GM21723 (cell line): ENCODE data around the gene RCL1.

Experiments used
- ATAC-seq: cut with Tn5 transposase; IDR thresholded peaks from one replicate; pipeline ENCODE4 v1.9.1; 2021; ENCODE audit warnings: mild to moderate bottlenecking, moderate library complexity; ENCODE audit not compliant: unreplicated experiment

The RCL1 gene

DNA sequence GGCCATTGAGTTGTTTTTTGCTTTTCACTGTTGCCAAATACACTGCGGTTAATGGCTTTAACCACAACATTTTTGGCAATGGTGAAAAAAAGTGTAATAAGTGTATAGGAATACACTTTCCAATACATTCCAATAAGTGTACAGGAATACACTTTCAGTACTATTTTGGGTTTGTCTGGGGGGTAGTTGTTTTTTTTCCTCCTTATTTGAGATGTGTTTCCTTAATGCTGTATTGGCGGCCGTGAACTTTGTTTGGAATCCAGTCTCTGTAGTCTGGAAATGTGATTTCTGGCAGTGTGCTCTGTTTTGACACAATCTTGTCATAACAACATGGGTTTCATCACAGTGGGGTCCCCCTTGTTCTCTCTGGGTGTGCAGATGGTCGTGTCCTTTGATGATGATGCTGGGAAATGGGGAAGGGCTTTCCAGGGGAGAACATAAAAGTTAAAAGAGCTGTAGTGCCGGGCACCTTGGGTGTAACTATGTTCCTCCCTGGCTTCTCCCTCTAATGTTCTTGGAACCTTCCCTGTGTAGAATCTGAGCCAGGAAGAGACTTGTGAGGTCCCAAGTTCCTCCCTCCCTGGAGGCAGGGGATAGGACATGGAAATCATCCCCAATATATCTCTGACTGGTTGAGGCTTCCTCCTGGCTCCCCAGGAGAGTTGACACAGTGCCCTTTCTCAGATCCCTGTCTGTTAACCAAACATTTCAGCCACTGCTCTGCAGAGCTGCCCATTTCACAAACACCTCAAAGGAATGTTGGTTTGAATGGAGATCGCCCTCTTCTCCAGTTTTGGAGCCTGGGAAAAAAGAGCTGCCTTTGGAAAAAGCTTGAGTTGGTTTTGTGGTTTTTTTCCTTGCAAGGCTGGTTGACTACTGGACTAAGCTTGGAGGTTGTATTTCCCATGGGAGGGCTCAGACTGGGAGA, 44.8 kb downstream of the RCL1 start:
- ATAC-seq, result no peak

DNA sequence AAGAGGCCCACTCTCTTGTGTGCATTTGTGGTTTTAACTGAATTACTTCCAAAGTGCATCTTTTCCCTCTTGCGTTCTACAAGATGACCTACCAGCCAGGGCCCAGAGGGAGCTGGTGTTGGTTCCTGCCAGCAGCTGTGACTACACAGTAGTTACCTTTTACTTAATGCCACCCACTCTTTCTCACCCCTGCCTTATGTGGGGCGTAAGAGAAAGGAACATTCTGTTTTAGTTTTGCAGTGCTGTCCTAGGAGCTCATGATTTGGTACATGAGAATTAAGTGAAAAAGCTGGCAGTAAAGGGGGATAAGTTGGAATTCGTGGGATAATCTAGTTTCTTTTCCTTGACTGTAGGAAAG, 45.4 kb downstream of the RCL1 start:
- no peak for ATAC-seq

DNA sequence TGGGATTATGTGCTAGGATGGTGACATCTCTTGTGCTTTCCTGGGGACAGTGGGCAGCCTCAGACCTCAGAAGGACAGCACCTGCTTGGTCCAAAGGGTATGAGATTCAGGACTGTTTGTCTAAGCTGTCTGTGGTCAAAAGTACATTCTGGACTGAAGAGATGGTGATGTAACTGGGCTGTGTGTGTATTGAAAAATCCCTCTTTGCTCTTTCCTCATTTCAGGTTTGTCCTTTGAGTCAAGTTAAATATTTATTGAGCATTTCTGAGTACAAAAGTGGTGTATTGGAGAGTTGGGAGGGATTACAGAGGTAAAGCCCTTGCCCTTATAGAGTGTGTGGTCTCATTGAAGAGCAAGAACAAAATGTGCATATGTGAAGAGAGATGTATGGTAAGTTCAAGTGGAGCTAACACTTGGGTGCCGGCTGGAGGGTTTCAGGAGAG, 46.7 kb downstream of the RCL1 start:
- no peak for ATAC-seq

DNA sequence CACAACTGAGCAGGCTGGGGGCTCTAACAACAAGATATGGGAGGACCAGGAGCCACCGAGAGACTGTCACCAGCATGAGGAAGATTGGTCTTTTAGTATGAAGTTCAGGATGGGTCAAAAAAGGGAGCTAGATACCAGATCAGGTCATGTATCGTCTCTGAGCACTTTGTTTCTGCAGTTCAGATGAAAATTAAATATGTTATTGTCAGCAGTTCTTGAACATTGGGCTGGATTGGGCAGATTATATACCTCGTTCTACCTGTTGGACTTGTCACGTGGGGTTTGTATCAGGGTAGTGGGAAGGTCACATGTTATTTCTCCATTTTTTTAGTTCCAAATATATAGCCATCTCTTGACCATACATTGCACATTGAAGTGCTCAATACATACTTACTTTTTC, 47.3 kb downstream of the RCL1 start:
- ATAC-seq, result no peak

DNA sequence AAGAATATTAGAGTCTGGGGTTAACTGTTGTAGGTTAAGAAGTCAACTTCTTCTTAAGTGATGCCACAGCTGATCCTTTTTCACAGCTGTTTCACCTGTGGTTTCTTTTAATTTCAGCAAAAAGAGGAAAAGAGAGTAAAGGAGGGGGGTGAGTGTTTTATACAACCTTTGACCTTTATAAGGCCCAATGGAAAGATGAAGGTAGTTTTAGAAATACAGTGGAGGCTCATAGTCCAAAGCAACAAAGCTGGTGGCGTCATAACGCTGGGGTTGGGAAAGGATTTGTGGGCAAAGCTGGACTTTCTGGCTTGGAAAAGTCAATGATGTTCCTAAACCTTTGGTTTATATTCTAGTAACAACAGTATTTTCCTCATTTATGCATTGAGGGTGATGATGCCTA, 49.5 kb downstream of the RCL1 start:
- no peak for ATAC-seq

DNA sequence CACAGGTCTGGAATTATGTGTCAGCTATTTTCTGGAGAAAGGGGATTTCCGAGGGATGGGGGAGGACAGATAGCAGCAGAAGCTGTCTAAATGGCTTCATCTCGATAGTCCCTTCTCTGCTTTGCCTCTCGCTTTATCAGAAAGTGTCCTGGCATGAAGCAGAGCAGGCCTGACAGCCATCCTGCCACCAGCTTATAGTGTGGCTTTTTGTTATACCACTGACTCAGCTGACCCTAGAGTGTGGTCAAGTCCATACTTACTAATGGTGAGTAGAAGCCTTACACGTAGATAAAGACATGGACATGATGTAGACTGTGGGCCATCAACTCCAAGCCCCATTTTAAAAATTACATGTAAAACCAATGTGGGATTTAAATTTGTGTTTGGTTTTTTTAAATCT, 50.0 kb downstream of the RCL1 start:
- ATAC-seq, result no peak

DNA sequence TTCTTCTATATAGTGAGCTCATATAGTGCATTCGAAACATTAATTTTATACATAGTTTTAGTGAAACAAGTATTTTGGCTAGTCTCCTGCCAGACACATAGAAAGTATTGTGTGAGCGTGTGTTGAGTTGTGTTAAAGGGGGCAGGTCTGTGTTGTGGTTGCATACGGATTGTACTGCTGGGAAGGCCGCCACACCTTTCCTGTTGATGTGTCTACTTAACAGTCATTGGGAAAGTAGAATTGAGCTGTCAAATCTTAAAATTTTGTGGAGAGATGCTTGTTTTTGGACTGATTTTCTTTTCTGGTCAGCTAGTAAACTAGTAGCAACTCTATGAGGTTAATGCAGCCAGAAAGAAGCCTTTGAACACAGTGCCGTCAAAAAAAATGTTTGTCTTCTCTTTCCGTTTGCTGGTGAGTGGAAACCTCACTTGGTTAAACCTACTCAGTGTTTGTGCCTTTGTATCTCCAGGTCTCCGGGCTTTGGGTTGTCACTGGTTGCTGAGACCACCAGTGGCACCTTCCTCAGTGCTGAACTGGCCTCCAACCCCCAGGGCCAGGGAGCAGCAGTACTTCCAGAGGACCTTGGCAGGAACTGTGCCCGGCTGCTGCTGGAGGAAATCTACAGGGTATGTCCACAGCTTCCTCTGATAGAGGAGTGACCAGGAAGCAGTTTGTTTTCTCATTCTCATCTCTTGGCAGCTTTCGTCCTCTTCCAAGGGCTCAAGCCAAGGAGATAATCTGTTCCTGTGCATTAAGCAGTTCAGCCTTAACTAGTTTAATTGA, 51.5 kb downstream of the RCL1 start:
- no peak for ATAC-seq

DNA sequence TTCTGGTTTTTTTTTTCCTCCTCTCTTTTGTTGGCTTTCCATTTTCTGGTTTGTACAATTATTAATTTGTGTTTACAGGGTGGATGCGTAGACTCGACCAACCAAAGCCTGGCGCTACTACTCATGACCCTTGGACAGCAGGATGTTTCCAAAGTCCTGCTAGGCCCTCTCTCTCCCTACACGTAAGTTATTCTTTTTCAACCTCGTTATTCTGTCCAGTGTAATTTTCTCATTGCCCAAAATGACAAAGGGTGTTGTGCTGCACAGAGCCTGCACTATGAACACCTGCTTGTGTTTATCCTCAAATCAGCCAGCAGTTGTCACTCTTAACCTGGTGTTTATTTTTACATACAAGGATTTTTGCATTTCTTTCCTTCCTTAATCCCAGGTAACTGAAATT, 56.6 kb downstream of the RCL1 start:
- no peak for ATAC-seq

DNA sequence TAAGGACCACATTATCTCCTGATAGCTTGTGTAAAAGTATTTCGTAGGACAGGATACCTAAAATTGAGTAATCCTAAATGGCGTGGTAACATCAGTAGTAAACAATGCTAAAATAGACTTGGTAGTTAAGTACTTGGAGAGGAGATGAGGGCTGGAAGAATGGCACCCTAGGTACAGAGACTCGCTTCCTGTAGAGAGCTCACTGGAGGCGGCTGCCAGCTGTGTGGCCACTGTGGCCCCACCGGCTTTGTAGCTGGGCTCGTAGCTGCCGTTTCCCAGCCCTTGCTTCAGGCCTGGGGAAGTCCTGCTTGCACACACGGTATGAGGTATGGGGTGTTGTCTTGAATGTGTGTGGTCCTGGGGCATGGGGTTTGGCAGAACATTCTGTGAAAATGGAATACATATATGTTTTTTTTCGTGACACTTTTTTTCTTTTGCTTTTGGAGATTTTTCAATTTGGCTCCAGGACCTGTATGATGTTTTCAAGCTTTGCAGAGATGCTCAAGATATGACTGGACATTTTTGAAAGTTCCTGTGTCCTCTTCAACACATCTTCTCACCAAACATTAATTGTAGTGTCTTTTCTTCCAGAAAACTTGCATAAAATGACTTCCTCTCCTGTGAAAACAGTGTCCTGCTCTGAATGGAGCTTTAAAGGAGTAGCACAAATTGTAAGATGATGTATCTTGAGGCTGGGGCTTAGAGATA, 58.0 kb downstream of the RCL1 start:
- ATAC-seq, result no peak

DNA sequence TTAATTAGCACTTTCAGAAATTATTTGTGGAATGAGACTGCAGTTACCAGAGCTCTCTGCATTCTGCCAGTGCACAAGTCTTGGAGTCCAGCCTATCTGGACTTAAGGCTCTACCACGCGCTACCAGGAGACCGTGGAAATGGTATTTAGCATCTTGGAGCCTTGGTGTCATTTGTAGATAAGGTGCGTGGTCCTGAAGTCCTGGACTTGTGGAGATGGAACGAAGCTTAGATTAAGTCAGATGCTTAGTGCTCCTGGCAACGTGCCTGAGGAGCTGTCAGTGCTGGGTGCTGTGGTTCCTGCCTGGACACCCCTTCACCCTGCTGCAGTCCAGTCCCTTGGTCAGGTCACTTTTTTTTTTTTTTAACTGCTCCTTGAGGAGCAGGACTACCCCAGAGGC, 59.7 kb downstream of the RCL1 start:
- ATAC-seq, result no peak

DNA sequence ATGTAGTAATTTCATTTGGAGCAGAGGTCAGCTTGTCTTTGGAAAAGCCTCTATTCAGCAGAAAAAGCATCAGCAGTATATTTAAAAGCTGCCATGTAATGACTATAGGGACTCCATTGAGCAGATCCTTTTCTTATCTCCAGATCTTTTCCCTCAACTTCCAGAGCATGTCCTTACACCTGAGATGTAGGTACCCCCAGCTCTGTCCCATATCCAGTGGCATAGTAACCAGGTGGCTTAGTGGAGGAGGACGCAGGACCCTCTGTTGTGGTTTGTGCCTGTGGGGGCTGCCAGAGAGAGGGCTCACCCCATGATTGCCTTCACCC, 61.5 kb downstream of the RCL1 start:
- no peak for ATAC-seq

DNA sequence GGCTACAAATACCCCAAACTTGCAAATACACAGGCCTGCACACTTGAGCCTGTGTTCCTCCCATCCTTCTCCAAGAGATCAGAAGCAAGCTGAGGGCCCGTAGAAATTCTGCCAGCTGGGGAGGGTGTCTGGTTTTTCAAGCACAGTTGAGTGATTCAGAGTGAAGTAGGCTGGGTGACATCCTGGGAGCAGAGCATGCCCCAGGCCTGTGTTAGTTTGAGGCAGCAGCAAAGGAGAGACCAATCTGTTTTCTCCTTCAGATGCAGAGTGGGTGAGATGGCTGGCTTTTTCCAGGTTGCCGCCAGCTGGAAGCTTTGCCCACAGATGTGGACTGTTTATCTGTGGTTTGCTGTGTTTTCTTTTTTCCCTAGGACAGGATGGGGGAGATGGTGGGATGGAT, 63.1 kb downstream of the RCL1 start:
- ATAC-seq, result no peak

DNA sequence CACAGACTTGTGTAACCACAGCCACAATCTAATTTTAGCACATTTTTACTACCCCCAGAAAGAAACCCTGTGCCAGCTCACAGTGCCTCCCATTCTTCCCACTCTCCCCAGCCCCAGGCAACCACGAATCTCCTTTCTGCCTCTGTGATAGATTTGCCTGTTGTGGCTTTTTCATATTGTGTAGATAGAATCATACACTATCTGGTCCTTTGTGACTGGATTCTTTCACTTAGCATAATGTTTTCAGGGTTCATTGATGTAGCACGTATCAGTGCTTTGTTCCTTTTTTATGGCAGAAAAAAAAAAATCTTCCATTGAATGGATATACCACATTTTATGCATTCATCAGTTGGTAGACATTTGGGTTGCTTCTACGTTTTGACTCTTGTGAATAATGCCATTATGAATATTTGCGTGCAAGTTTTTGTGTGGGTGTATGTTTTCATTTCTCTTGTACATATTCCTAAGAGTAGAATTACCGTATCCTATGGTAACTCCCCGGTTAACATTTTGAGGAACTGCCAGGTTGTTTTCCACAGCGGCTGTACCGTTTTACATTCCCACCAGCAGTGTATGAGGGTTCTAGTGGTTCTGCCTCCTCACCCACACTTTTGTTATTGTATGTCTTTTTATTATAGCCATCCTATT, 64.5 kb downstream of the RCL1 start:
- no peak for ATAC-seq

DNA sequence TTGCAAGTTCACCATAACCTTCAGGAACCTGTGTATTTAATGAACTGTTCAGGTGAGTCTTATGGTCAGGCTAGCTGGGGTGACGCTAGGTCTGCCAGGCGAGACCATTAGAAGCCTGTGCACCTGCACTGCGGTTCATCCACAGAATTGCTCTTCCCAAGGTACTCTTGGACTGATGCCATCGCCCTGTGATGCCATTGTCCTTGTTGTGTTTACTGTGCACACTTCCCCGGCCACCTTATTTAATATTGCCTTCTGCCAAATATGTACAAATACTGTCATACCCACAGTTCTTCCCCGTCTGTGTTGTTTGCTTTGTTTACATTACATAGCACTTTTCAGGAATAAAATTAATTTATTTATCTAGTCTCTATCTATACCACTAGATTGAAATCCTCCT, 66.3 kb downstream of the RCL1 start:
- no peak for ATAC-seq

DNA sequence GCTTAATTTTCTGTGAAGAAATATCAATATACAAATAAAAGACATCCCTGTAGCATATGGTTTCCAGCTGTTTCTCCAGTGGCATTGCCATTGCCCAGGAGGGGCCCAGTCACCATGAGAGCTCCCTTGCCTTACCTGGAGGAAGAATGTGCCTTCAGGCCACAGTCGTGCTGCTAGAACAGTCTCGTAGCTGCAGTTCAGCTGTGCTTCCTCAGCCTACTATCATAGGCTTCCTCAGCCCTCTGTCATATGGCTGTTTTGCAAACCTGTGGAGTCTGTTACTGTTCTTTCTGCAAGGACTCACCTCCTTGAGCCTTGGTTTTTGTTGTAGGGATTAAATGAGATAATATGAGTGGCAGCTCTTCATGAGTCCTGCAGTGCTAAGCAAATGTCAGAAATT, 67.6 kb downstream of the RCL1 start:
- ATAC-seq, result no peak

DNA sequence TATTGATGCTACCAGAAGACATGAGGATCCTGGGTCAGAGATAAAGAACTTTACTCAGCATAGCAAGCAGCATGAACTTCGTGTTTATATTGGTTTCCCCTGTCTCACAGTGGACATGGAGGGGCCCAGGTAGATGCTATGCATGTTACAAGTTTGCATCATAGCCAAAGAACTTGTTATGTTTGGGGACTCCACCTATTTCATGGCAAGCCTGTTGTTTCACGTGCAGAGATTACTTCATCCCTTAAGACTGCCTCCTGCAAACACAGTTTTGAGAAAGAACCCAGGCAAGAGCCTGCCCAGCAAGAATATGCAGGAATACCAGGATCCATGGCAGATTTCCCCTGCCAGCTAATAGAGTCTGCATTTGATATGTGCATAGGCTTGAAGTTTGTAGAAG, 68.4 kb downstream of the RCL1 start:
- ATAC-seq, result no peak

DNA sequence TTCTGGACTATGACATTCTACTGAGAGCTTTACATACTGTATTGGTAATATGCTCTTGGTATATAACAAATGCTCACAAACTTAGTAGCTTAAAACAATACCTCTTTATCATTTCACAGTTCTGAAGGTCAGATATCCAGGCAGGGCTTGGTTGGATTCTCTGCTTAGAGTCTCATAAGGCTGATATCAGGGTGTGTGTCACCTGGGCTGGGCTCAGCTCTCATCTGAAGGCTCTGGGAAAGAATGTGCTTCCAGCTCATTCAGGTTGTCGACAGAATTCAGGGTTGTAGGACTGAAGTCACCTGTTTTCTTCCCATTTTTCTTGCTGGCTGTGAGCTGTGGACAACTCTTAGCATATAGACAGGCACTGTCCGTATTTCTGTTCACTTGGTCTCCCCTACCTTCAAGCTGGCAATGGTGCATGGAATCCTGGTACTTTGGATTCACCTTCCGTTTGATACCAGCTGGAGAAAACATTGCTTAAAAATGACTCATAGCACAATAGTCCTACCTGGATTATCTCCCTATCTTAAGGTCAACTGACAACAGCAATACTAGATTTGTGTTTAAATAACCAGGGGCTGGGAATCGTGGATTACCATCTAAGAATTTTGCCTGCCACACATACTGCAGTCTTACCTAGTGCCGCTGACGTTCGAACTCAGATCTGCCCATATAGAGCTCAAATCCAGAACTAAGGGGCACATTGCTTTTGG, 69.2 kb downstream of the RCL1 start:
- ATAC-seq, result no peak

DNA sequence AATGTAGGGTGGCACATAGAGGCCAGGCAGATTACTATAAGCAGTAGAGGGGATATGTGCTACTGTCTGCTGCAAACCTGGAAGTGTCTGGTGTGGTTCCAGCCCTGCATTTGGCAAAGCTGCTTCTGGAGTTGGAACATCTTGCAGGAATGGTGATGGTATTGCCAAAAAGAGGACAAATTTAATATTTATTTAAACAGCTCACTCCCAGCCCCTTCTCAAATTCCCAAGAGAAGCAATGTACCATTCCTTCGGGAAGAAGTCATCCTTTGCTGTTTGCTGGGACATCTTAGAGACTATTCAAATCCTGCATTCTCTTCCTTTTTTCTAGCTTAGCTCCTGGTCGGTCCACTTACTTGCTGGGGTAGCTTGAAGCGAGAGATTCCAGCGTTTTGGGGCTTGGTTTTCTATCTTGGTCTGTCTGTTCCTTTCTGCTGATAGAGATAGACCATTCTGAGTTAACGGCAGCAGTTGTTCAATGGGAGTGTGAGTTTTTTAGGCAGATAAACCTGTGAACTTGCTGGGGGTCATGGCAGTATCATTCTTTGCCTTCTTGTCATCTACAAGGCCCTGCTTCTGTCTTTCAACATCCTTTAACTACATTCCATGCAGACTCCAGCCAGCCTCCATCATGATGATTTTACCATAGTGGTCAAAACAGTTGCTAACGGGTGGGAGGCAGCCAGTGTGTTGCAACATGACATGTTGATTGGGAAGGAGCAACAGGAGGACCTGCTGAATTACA, 69.9 kb downstream of the RCL1 start:
- no peak for ATAC-seq

DNA sequence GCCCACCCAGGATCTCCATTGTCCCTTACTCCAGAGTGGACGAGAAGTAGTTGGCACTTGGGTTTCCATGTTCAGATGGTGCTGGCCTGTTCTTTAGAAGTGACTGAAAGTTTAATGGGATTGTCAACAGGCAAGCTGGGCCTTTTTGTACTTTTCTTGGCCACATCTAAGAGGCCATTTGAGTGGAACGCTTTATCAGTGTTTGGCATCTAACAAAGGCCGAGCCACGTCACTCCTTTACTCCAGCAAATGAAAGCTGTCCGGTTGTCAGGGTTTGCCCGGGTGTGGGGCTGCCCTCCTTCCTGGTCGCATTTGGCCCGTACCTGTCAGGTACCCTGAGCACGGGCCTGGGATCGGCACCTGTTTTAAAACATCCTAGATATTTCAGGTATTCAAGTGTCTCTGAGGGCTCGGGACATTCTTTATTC, 71.5 kb downstream of the RCL1 start:
- ATAC-seq, result no peak

DNA sequence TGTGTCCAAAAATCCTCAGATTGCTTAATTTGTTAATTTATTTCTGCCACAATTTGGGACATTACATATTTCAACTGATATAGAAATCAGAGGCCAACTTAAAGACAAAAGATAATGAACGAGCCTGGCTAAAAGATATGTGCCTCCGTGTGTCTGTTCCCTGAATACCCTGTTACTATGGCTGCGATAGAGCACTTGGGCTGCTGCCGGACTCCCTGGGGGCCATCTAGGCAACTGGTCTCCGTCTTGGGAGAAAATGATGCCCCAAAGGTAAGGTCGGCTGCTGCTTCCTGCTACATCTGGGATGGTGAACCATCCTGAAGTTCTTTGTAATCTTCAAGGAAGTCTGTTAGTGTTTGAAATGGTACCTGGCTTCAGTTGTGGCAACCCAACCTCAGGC, 72.0 kb downstream of the RCL1 start:
- no peak for ATAC-seq
